Measurements from ENCODE around the gene PALLD.

Gene PALLD

DNA sequence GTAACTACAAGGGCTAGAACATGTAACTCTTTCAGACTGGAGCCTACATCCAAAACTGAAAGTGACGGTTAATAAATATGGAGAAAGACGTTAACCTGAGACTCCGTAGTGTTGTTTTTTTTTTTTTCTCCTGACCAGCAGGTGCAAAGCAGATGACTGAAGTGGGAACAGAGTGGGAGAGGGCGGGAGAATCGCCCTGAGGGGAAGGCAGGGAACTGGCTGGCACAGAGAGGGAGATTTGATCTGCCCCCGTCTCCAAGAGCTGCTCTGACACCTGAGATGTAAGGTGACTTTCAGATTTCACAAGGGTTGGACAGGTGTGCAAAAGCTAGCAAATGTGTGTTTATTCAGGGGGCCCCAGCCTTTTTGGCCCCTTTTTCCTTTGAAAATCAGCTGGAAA, 180.2 kb downstream of the PALLD start:
- no peak for DNase-seq (ENCODE audit: low read depth)

DNA sequence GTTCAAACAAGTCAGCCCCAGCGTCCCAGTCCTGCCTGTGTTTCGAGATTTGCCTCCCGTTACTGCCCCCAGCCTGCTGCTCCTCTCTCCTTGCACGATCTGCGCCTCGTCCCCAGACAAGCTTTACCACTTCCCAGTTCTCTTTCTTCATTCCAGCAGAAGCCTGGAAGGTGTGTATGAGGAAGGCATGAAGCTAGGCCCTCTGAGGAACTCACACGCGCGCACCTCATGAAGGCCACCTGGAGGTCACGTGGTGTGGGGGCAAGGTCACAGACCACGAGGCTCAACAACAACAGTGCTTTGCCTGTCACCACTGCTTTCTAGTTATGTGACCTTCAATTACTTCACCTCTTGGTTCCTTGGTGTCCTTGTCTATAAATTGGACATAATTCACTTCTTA, 181.0 kb downstream of the PALLD start:
- DNase-seq (ENCODE audit: low read depth), result no peak

DNA sequence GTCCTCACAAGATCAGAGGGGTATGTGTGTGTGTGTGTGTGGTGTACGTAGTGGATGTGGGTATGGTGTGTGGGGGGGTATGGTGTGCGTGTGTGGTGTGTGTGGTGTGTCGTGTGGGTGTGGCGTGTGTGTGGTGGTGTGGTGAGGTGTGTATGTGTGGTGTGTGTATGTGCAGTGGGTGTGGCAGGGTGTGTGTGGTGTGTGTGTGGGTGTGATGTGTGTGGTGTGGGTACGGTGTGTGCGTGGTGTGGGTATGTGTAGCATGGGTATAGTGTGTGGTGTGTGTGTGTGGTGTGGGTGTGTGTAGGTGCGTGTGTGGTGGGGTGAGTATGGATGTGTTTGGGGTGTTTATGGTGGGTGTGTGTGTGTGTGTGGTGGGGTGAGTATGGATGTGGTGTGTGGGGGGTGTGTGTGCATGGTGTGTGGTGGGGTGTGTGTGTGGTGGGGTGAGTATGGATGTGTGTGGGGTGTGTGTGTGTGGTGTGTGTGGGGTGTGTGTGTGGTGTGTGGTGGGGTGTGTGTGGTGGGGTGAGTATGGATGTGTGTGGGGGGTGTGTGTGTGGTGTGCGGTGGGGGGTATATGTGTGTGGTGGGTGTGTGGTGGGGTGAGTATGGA, 182.0 kb downstream of the PALLD start:
- no peak for DNase-seq (ENCODE audit: low read depth)

DNA sequence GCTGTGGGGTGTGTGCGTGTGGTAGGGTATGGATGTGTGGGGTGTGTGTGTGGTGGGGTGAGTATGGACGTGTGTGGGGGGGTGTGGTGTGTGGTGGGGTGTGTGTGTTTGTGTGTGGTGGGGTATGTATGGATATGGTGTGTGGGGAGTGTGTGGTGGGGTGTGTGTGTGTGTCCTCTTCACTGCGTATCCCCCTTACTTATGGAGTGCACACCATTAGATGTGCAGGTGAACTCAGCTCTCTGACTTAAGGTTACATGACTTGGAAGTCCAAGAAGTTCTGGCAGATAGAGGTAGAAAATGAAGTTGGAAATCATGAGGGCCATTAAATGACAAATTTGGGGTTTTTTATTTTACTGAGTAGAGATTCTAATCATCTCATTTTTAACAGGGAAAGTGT, 182.5 kb downstream of the PALLD start:
- no peak for DNase-seq (ENCODE audit: low read depth)

DNA sequence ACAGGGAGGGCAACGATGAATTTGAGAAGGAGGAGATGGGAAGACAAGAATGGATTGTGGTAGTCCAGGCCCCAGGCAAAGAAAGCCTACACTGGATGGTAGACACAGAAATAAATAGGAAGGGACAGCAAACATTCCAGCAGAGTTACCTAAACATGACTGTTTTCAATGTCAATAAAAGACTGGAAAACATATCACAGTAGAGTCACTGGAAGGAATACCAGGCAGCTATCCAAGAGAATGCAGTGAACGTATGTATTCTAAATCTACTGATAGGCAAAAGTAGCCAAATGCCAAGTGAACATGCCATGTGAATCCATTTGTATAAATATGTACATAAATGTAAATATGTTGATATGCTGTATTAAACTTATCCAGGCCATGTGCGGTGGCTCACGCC, 183.0 kb downstream of the PALLD start:
- DNase-seq (ENCODE audit: low read depth), result peak; percentile 14

DNA sequence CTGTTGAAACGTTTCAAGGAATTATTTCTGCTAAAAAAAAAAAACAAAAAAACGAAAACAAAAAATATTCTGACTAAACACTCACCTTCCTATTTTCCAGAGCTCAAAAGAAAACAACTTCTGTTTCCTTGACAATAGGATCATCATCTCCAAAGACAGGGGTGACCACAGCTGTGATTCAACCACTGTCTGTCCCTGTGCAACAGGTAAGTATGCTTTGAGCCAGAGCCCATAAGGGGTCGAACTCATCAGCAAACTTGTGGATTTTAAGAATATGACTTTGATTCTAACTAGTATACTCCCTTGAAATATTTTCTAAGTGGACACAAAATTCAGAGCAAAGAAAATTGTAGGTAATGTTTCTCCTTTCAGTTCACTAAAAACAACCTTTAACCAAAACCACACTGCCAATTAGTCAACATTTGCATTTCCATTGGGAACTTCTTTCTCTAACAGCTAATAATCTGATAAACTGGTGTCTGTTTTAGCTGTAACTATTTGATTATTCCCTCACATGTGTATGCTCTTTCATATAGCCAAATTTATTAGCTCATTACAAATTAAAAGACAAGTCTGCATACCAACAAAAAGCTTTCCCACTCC, 186.1 kb downstream of the PALLD start:
- DNase-seq (ENCODE audit: low read depth), result no peak

DNA sequence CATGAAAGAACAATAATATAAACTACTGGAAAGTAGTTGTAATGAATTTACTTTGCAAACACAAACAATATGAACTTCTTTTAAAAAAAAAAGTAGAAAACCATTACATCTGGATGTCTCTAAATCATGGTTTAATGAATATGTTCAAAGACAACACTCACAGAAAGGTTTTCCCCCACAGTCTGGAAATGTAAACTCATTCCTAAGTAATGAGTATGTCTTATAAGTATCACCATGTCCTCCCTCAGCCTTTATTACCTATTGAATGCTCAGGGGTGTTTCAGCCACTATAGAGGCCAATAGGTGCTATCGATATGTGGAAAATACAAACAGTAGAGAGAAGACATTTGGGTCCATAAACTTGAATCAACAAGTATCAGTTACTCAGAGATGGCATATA, 186.7 kb downstream of the PALLD start:
- no peak for DNase-seq (ENCODE audit: low read depth)

DNA sequence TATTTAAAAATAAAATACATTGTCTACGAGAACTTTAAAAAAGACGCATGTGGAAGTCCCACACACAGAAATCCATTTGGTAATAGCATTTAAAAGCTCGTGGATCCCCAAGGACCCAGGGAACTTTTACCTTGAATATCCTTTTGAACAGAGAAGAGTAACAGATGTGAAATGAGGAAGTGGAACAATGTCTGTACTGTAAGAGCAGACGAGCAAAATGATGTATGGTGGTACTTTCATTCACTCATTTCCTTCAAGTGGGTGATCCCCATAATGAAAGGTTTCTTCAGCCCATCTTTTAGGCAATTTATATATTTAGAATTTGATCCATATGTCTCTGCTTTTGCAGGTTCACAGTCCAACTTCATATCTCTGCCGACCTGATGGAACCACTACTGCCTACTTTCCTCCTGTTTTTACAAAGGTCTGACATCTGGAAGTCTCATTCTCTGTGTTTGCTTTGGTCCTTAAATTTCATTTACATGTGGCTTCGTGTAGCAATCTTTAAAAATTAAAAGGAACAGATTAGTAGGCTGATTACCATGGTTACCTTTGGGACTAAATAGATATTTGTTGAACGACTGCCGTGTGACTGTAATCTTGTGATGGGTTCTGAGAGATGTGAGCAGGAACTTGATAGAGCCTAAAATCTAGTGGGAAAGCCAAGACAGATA, 188.4 kb downstream of the PALLD start:
- DNase-seq (ENCODE audit: low read depth), result no peak

DNA sequence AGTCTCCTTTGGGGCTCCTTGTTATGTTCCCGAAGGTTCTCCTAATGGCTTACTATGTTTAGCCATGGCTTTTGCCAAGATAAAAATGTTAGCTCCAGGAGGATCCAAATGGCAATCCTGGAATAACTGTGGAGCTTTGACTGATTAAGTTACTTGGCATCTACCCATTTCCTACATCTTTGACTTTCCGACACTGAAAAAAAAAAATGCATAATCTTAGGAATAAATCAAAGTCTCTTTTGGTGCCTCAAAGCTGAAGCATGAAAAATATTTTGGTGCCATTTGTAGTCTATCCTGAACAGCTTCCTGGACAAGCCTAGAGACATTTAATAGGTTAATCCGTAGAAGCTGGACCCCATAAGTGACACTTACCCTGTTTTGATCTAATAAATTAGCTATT, 191.7 kb downstream of the PALLD start:
- no peak for DNase-seq (ENCODE audit: low read depth)

DNA sequence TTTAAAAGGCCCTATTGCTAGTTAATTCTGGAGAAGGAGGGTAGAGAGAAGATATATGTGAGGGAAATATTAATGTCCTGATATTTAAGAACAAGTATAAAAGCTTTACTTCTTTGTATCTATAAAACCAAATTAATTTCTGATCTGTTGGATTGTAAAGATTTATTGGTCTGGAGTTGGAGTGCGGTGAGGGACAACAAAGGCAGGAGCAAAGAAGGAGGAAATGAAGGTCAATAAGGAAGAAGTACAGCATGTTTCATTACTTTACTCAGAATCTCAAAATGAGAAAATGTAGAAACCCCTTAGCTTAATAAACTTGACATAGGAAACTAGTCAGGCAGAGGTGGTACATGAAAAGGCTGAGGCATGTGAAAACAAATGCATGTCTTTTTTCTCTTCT, 192.9 kb downstream of the PALLD start:
- DNase-seq (ENCODE audit: low read depth), result no peak

DNA sequence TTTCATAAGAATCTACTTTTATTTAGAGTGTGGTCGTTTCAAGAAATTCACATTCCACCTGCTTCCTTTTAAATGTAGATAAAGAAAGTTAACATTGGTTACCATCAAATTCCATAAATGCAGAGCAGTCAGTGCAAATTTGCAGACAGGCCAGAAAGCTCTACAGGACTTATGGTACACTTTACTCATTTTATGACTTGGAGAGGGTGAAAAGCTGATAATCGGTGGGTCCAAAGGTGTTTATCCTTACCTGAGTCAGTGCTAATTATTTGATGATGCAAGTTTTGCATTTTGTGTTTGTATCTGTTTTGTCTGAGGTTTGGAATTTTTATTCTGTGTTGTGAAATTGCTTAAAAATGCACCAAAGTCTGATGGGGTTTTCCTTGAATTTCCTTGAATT, 193.3 kb downstream of the PALLD start:
- DNase-seq (ENCODE audit: low read depth), result no peak

DNA sequence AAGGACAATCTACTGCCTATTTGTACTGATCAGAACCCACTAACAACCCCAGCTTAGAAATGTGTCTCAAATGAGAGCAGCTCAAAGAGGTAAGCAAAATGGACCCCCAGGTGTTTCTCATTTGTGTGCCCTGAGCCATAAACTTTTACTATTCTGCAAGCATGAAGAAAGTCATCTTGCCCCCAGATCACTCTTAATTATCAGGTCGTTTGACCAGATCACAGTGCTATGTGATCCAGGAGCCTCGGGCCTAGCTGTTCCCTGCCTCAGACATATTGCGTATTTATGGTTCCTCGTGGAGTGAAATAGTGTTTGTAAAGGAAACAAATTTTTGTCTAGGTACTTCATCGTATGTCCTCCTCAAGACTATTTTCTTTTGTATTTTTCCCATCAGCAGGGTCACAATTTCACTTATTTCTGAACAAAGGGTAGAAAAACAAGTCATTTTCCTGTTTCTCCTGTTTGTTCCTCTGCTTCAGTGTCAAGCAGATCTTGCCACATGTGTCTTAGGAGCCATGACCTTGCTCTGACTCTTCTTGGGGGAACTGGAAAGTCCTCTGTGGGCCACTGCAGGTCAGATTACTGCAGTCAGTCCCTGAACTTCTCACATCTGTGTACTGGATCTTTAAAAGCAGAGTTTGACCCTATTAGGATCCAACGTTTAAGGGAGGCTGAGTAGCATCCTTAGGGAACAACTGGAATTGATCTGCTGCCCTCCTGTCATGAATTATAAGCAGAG, 194.9 kb downstream of the PALLD start:
- DNase-seq (ENCODE audit: low read depth), result no peak

DNA sequence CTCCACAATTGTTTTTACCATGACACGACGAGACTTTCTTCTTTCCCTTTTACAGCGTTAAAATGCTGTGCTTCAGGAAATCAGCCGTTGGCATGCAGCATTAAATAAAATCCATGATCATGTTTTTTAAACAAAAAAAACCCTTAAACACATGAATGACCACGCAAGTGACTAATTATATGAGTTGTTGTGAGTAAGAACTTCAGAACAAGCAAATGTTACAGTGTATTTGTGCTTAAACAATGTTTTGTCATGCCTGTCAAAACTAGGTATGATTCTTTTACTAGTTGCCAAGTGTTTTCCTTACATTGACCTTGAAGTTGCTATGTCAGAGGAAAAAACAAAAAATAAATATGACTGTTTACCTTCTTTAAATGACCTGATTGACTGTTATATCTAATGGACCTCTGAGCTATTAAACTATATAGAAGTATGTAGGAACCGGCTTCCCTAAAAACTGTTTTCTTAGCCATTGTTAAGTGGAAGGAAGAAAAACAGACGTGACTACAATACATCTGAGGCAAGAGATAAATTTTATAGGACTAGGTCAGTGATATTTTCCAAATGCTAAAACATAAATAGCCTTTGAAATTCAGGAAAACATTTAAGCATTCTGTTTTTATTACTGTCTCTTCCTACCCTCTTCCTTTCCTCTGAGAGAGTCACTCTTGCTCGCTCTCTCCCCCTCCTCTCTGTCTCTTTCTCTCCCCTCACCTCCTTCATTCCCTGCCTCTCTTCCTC, 197.1 kb downstream of the PALLD start:
- no peak for DNase-seq (ENCODE audit: low read depth)

DNA sequence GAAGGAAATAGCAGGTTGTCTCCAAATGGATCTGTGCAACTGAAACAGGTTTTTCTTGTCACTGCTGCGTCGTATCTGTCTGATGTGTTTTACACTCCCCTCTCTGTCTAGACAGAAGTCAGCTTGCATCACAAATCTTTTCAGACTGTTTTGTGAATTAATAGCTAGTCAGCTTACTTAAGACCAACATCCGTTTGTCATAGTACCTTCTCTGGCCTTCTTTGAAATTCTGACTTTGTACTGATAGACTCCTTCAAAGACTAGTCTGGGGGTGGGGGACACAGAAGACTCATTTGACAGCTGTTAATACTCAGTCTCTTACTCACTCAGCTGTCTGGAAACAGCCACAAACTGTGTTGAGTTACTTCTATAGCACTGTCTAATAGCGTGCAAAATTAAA, 197.8 kb downstream of the PALLD start:
- DNase-seq (ENCODE audit: low read depth), result no peak

DNA sequence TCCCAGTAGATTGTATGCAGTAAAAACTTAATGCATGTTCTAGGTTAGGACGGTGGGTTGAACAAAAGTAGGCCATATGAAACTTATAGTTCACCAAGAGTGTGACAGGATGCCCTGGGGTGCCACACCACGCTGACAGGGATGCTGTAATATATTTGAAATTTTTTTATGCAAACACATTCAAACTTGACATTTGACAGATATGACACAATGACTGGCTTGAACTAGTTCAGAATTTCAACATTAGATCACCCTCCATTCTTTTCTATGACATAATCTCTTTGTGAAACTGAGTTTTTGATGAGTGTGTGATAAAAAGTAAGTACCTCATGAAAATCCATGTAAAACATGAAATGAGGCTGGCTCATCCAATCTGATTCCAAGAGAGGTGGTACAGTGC, 198.4 kb downstream of the PALLD start:
- DNase-seq (ENCODE audit: low read depth), result no peak

DNA sequence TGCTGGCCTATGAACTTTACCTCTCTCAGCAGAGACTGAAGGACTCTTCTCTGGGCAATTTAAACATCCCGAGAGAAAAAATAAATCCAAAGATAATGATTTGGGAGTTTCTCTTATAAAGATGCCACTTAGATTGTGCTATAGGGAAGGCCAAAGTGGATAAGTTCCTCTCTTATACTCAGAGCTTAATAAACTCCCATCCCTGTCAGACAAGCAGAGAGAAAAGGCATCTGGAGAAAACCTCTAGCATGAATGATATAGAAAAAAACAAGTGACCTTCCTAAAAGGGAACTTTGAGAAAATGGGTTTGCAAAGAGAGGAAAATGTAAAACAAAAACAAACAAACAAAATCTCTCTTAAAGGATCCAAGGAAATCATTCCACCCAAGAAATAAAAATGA, 199.4 kb downstream of the PALLD start:
- no peak for DNase-seq (ENCODE audit: low read depth)

DNA sequence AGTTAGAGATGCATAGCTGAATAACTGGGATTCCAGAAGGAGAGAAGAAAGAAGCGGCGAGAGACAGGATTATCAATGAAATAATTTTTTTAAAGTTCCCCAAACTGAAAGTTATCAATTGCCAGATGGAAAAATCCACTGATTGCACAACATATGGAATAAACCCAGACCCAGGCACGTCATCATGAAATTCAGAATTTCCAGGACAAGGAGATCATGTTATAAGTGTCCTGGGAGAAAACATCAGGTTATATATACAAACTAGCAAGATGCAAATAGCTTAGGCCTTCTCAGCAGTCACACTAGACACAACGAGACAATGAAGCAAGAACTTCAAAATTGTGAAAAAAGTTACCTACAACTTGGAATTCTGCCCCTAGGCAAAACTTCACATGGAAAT, 200.0 kb downstream of the PALLD start:
- no peak for DNase-seq (ENCODE audit: low read depth)

DNA sequence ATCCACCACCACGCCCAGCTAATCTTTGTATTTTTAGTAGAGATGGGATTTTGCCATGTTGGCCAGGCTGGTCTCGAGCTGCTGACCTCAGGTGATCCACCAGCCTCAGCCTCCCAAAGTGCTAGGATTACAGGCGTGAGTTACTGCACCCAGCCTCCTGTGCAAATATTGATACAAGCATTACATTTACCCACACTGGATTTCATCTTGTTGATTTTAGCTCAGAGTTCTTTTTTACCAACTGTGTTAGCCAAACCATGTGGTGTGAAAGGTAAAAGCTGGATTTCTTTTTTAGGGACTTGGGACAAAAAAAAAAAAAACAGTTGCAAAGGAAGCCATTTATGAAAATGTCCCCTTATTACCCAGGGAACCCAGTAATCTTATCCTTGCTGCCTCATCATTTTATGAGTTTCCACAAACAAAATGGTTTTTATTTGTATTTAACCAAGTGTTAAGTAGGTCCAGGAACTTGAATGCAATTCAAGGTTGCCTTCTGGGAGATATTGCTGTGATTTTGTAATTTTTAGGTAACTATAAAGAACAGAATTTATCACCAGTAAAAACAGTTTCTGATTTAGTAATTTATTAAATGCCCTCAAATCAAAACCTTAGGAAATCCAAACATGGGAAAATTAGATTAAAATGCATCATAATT, 202.5 kb downstream of the PALLD start:
- no peak for DNase-seq (ENCODE audit: low read depth)

DNA sequence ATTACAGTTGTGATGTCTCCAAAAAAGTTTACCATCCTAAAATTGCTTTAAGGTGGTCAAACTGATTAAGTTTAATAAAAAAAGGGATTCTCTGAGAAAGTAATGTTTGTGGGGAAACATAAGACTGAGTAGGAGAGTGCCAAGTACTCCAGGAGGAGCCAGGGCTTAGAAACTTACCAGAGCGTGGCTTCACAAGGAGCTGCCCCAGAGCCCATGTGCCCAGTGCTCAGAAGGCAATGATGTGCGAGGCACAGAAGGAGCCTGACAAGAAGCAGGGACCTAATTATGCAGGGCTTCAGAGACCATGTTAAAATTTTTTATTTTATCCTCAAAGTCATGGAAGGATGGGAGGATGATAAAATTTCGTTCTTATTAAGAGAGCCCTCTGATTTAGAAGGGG, 204.2 kb downstream of the PALLD start:
- DNase-seq (ENCODE audit: low read depth), result no peak

DNA sequence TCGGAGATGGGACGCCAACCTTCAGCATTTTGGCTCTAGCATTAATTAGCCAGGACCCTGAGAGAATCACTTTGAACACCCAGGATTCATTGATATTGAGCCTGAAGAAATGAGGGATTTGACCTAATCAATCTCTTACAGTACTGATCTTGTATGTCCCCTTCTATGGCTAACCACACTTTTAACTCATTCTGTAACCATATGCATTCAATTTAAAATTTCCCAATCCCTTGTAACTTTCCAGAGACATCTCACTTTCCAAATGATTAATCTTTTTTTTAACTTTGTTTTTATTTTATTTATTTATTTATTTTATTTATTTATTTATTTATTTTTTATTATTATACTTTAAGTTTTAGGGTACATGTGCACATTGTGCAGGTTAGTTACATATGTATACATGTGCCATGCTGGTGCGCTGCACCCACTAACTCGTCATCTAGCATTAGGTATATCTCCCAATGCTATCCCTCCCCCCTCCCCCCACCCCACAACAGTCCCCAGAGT, 205.8 kb downstream of the PALLD start:
- peak; percentile 38 for DNase-seq (ENCODE audit: low read depth)

DNA sequence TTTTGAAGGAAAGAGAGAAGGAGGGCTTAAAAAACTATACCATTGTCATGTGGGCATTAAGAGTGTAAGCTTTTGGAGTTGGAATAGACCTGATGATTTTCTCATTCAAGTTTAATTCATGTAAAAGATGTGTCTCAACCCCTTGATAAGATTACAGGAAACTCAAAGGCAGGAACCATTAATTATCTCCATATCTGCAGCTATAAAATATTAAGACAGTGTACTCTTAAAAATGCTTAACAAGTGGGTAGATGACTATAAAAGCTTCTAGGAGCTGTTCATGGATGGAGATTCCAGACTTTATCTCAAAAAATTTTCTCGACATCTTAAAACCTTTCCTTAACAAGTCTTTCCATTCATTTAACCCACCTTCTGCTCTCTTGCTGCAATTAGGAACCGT, 208.3 kb downstream of the PALLD start:
- no peak for DNase-seq (ENCODE audit: low read depth)

DNA sequence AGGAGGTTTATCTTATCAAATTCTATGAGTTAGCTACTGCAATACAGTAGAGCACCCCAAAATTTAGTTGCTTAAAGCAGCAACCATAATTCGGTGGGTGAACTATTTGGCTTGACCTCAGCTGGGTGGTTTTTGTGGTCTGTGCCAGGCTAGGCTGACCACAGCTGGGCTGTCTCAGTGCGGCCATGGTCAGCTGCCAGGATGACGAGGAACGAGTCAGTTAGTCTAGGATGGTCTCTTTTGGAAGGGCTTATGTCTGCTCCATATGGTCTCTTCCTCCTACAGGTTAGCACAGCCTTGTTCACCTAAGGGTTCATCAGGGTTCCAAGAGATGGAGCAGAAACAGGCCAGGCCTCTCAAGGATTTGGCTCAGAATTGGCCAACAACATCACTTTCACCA, 210.4 kb downstream of the PALLD start:
- DNase-seq (ENCODE audit: low read depth), result no peak
